ENCODE results near the gene ADGRE2.

- TF ChIP-seq EZH2 (IDR thresholded peaks at IDR 0.05) (no peak), POLR2AphosphoS5 (IDR thresholded peaks at IDR 0.05; ENCODE audit: borderline replicate concordance, low read depth, low read length) (no peak), FOXP2 (optimal IDR thresholded peaks at IDR 0.05; ENCODE audit: control extremely low read depth, extremely low read length, insufficient read depth) (no peak)
Observed at GRCh38 chr19:14809272-14810057, 31.1 kb upstream of the ADGRE2 start.

All from SK-N-MC (cell line).